ENCODE data around the gene BMP8A.

Gene BMP8A

GRCh38 chr1:39483276-39483675, 8.2 kb upstream of the BMP8A start:
- H3K9me3 ChIP-seq (ENCODE audit: insufficient read depth, low read length): no peaks in the 10 kb centered on the region
- no peak overlapping the region for H3K4me3 ChIP-seq (ENCODE audit: insufficient read length, low read depth)
- TF ChIP-seq SUZ12 (IDR thresholded peaks at IDR 0.05; ENCODE audit: extremely low read depth, insufficient read depth, insufficient read length): no peak
- no peak for TF ChIP-seq YY1 (IDR thresholded peaks at IDR 0.05; ENCODE audit: insufficient read depth, insufficient read length)
- TF ChIP-seq ZNF274 (IDR thresholded peaks at IDR 0.05; ENCODE audit: low read depth, low read length): no peak
- no peak overlapping the region for H3K9ac ChIP-seq (ENCODE audit: insufficient read length, low read depth)
- no peaks in the 10 kb centered on the region for H3K4me1 ChIP-seq (ENCODE audit: insufficient read depth, insufficient read length)
- peaks cover 2% of the 10 kb centered on the region for H3K27me3 ChIP-seq (ENCODE audit: insufficient read depth, insufficient read length)
- DNase-seq (ENCODE audit: low read depth, low spot score): no peak
- H3K36me3 ChIP-seq (ENCODE audit: insufficient read depth, insufficient read length, low read length): peaks cover 83% of the 10 kb centered on the region

DNA sequence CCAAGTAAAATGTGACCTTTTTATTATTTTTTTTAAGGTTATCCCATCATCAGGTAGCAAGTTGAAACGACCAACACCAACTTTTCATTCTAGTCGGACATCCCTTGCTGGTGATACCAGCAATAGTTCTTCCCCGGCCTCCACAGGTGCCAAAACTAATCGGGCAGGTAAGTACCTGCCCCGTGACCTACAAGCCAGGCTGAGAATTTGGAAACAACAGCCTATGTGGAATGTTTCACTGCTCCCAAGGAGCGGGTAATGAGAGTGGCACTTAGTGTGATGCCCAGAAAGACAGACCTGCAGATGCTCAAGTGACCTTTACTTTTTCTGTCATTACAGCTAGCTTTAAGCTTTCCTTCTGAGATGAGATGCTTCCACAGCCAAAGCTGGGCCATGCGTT, 6.9 kb upstream of the BMP8A start:
- Histone ChIP-seq H3K4me1 (ENCODE audit: insufficient read depth, insufficient read length) (no peaks in the 10 kb centered on the region), H3K9me3 (ENCODE audit: insufficient read depth, low read length) (no peaks in the 10 kb centered on the region), H3K4me3 (ENCODE audit: insufficient read length, low read depth) (no peak overlapping the region), H3K36me3 (ENCODE audit: insufficient read depth, insufficient read length, low read length) (peaks cover 73% of the 10 kb centered on the region), H3K27me3 (ENCODE audit: insufficient read depth, insufficient read length) (peaks cover 11% of the 10 kb centered on the region), H3K9ac (ENCODE audit: insufficient read length, low read depth) (no peak overlapping the region)
- no peak for DNase-seq (ENCODE audit: low read depth, low spot score)
- TF ChIP-seq ZNF274 (IDR thresholded peaks at IDR 0.05; ENCODE audit: low read depth, low read length) (no peak), YY1 (IDR thresholded peaks at IDR 0.05; ENCODE audit: insufficient read depth, insufficient read length) (no peak), SUZ12 (IDR thresholded peaks at IDR 0.05; ENCODE audit: extremely low read depth, insufficient read depth, insufficient read length) (no peak)

- Histone ChIP-seq H3K9ac (ENCODE audit: insufficient read length, low read depth) (no peak overlapping the region), H3K27me3 (ENCODE audit: insufficient read depth, insufficient read length) (peaks cover 18% of the 10 kb centered on the region), H3K4me1 (ENCODE audit: insufficient read depth, insufficient read length) (no peaks in the 10 kb centered on the region), H3K4me3 (ENCODE audit: insufficient read length, low read depth) (no peak overlapping the region), H3K9me3 (ENCODE audit: insufficient read depth, low read length) (no peaks in the 10 kb centered on the region), H3K36me3 (ENCODE audit: insufficient read depth, insufficient read length, low read length) (peaks cover 67% of the 10 kb centered on the region)
- TF ChIP-seq YY1 (IDR thresholded peaks at IDR 0.05; ENCODE audit: insufficient read depth, insufficient read length) (no peak), SUZ12 (IDR thresholded peaks at IDR 0.05; ENCODE audit: extremely low read depth, insufficient read depth, insufficient read length) (no peak), ZNF274 (IDR thresholded peaks at IDR 0.05; ENCODE audit: low read depth, low read length) (no peak)
- no peak for DNase-seq (ENCODE audit: low read depth, low spot score)
Observed at GRCh38 chr1:39485046-39485803, 6.2 kb upstream of the BMP8A start.

DNA sequence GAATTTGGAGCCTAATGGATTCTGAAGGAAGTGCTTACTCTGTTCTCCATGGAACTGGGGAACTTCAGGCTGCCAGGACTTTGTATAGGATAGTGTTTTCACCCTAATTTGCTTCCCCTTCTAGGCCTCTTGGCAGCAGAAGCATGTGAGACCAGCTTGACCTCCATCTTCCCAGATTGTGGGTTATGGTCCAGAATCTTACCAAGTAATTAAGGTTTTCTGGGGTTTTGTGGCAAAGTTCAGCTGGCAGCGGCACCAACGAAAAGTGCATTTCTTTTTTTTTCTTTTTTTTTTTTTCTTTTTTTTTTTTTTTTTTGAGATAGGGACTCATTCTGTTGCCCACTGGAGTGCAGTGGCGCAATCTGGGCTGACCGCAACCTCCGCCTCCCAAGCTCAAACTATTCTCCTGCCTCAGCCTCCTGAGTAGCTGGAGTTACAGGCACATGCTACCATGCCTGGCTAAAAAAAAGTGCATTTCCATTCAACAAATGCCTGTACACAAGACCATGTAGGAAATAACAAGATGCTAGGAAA, 3.4 kb upstream of the BMP8A start:
- Histone ChIP-seq H3K27me3 (ENCODE audit: insufficient read depth, insufficient read length) (peaks cover 45% of the 10 kb centered on the region), H3K4me3 (ENCODE audit: insufficient read length, low read depth) (no peak overlapping the region), H3K9me3 (ENCODE audit: insufficient read depth, low read length) (no peaks in the 10 kb centered on the region), H3K36me3 (ENCODE audit: insufficient read depth, insufficient read length, low read length) (peaks cover 46% of the 10 kb centered on the region), H3K9ac (ENCODE audit: insufficient read length, low read depth) (no peak overlapping the region), H3K4me1 (ENCODE audit: insufficient read depth, insufficient read length) (peaks cover 5% of the 10 kb centered on the region)
- TF ChIP-seq ZNF274 (IDR thresholded peaks at IDR 0.05; ENCODE audit: low read depth, low read length): no peak
- no peak for TF ChIP-seq SUZ12 (IDR thresholded peaks at IDR 0.05; ENCODE audit: extremely low read depth, insufficient read depth, insufficient read length)
- TF ChIP-seq YY1 (IDR thresholded peaks at IDR 0.05; ENCODE audit: insufficient read depth, insufficient read length): no peak
- no peak for DNase-seq (ENCODE audit: low read depth, low spot score)

GRCh38 chr1:39488793-39489566, 2.5 kb upstream of the BMP8A start:
- Histone ChIP-seq H3K9ac (ENCODE audit: insufficient read length, low read depth) (no peak overlapping the region), H3K27me3 (ENCODE audit: insufficient read depth, insufficient read length) (peaks cover 54% of the 10 kb centered on the region), H3K4me3 (ENCODE audit: insufficient read length, low read depth) (no peak overlapping the region), H3K4me1 (ENCODE audit: insufficient read depth, insufficient read length) (peaks cover 5% of the 10 kb centered on the region), H3K36me3 (ENCODE audit: insufficient read depth, insufficient read length, low read length) (peaks cover 39% of the 10 kb centered on the region), H3K9me3 (ENCODE audit: insufficient read depth, low read length) (no peaks in the 10 kb centered on the region)
- DNase-seq (ENCODE audit: low read depth, low spot score): no peak
- TF ChIP-seq YY1 (IDR thresholded peaks at IDR 0.05; ENCODE audit: insufficient read depth, insufficient read length) (no peak), ZNF274 (IDR thresholded peaks at IDR 0.05; ENCODE audit: low read depth, low read length) (no peak), SUZ12 (IDR thresholded peaks at IDR 0.05; ENCODE audit: extremely low read depth, insufficient read depth, insufficient read length) (no peak)

DNA sequence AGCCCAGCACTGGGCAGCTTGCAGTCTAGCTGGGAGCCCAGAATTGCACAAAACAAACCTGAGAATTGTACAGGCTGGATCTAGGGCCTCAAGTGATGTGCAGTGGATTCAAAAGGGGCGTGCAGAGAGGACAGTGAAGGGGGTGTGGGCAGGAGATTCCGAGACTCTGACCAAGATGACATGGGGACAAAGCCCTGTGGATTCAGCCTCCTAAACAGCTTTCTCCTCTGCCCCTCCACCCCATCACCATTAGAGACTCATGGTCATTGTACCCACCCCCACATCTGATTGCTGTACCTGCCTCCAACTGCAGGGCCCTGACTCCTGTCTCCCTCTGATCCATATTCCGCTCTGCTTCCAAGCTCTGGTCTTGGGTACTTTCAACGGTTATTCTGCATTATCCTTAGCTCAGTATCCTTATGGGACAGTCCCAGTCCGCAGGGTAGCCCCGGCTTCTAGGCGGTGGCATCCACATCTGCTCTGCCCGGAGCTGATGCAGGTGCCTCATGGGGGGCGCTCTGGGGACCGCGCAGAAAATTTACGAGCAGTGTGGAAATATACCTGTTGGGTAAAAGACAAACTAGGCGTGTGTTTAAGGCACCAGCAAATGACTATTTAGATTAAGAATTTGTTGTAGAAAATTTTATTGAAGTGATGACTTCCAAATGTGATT, 1.7 kb upstream of the BMP8A start:
- Histone ChIP-seq H3K36me3 (ENCODE audit: insufficient read depth, insufficient read length, low read length) (peaks cover 34% of the 10 kb centered on the region), H3K4me3 (ENCODE audit: insufficient read length, low read depth) (no peak overlapping the region), H3K9me3 (ENCODE audit: insufficient read depth, low read length) (no peaks in the 10 kb centered on the region), H3K27me3 (ENCODE audit: insufficient read depth, insufficient read length) (peaks cover 62% of the 10 kb centered on the region), H3K9ac (ENCODE audit: insufficient read length, low read depth) (no peak overlapping the region), H3K4me1 (ENCODE audit: insufficient read depth, insufficient read length) (peaks cover 5% of the 10 kb centered on the region)
- TF ChIP-seq SUZ12 (IDR thresholded peaks at IDR 0.05; ENCODE audit: extremely low read depth, insufficient read depth, insufficient read length): no peak
- no peak for DNase-seq (ENCODE audit: low read depth, low spot score)
